ENCODE measurements around the gene PLEKHN1. TPM values are rescaled to one million over a fixed set of nuclear protein-coding genes. Genes with fewer than 3 reads are reported as not detected.

The PLEKHN1 gene
- total RNA-seq, 4 donors from 2014 or later, result 0.17 to 0.50 (median 0.19) TPM; not detected in 1

DNA sequence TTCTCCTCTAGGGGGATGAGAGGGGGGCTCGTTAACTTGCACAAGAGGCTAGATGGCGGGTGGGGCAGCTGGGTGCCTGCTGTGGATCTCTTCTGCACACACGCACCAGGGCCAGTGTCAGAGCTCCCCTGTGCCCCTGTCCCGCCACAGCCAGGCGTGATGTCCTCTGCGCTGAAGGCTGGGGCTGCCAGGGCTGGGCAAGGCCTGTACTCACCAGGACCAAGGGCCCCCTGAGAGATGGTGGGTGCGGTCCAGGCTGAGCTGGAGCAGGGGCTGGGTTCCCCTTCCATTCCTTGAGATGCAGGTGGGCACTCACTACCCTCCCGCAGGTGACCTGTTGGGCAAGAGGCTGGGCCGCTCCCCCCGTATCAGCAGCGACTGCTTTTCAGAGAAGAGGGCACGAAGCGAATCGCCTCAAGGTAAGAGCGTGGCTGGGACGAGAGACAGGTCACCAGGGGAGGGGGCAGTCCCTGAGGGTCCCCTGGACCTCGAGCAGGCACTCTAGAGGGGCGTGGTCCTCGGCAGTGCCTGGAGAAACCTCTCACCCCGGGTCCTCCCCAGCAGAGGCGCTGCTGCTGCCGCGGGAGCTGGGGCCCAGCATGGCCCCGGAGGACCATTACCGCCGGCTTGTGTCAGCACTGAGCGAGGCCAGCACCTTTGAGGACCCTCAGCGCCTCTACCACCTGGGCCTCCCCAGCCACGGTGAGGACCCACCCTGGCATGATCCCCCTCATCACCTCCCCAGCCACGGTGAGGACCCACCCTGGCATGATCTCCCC lies 27.4 kb upstream of the PLEKHN1 start:
- intact Hi-C loops (cut with DNase I), result loop anchor here (5.0 kb wide), 1 partner anchor 37 kb away; no protein-coding TSS in a partner anchor
- Histone ChIP-seq H3K4me1 (peaks cover 40 to 66% (median 61%) of the 10 kb centered on the region in 4 donors), H3K9me3 (no peaks in the 10 kb centered on the region), H3K4me3 (no peak overlapping the region), H3K27me3 (peaks cover 10 to 92% (median 45%) of the 10 kb centered on the region in 4 donors), H3K27ac (replicated peaks in 1 of 4) (peak overlapping the region in 1 of 4 donors; percentile 52), H3K36me3 (no peaks in the 10 kb centered on the region)
- no peak for DNase-seq (ENCODE audit: extremely low spot score)
- TF ChIP-seq POLR2AphosphoS5 (IDR thresholded peaks at IDR 0.05), result no peak
- TF ChIP-seq EP300 (IDR thresholded peaks at IDR 0.05), result no peak
- no peak for TF ChIP-seq CTCF (IDR thresholded peaks at IDR 0.05)
- TF ChIP-seq POLR2A (IDR thresholded peaks at IDR 0.05; ENCODE audit: low read depth), result no peak
- WGBS, result 82% methylated on average over 29 of the region's 30 CpGs

DNA sequence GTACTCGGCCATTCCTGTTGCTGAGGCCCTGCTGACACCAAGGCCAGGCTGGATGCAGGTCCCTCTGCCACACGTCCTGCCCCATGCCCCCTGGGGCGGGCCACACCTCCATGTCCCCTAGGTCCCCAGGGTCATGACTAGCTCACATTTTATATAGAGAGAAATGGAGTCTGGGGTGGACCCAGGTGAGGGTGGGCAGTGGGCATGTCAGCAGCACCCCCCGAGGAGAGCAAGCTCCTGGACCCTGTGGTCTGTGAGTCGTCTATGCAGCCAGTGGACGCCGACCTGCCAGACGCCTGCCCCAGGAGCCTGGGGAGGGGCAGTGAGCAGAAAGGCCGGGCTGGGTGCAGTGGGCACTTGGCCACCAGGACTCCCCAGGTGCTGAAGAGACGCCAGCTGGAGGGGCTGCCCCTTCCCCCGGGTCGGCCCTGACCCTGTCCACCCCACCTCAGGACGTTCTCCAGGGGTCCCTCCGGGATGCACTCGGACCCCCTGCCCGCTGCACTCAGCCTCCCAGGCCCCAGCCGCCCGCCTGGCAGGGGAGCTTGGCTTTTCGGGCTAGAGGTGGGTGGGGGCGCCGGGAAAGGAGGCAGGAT lies 26.7 kb upstream of the PLEKHN1 start:
- TF ChIP-seq CTCF (IDR thresholded peaks at IDR 0.05) (no peak), POLR2A (IDR thresholded peaks at IDR 0.05; ENCODE audit: low read depth) (no peak), EP300 (IDR thresholded peaks at IDR 0.05) (no peak), POLR2AphosphoS5 (IDR thresholded peaks at IDR 0.05) (no peak)
- intact Hi-C loops (cut with DNase I), result loop anchor here (5.0 kb wide), 1 partner anchor 37 kb away; no protein-coding TSS in a partner anchor
- Histone ChIP-seq H3K4me3 (peak overlapping the region; percentile 48 to 61 (median 50)), H3K4me1 (peaks cover 40 to 69% (median 63%) of the 10 kb centered on the region in 4 donors), H3K27me3 (peaks cover 10 to 93% (median 45%) of the 10 kb centered on the region in 4 donors), H3K9me3 (no peaks in the 10 kb centered on the region), H3K36me3 (peaks cover 0 to 4% (median 2%) of the 10 kb centered on the region in 4 donors), H3K27ac (replicated peaks in 1 of 4) (peak overlapping the region; percentile 52 to 74 (median 60))
- no peak for DNase-seq (ENCODE audit: extremely low spot score)
- WGBS, result 13% methylated on average over 13 of the region's 21 CpGs

- intact Hi-C loops (cut with DNase I), result no loop called here
- H3K27ac ChIP-seq (replicated peaks in 1 of 4), result peak overlapping the region; percentile 58 to 78 (median 68)
- TF ChIP-seq POLR2A (IDR thresholded peaks at IDR 0.05; ENCODE audit: low read depth), result no peak
- TF ChIP-seq EP300 (IDR thresholded peaks at IDR 0.05), result no peak
- peak in 2 of 3 experiments; percentile 7 to 27 for TF ChIP-seq CTCF (IDR thresholded peaks at IDR 0.05)
- peak in 1 of 2 donors; percentile 5 for TF ChIP-seq POLR2AphosphoS5 (IDR thresholded peaks at IDR 0.05)
- no peak for DNase-seq (ENCODE audit: extremely low spot score)
- H3K9me3 ChIP-seq, result no peaks in the 10 kb centered on the region
- peaks cover 0 to 11% (median 10%) of the 10 kb centered on the region in 4 donors for H3K36me3 ChIP-seq
- peaks cover 40 to 68% (median 60%) of the 10 kb centered on the region in 4 donors for H3K4me1 ChIP-seq
- H3K27me3 ChIP-seq, result peaks cover 10 to 86% (median 39%) of the 10 kb centered on the region in 4 donors
- H3K4me3 ChIP-seq, result peak overlapping the region; percentile 48 to 61 (median 50)
- under 1% methylated on average over 18 of the region's 86 CpGs for WGBS
Measured at GRCh38 chr1:940107-941014, 25.9 kb upstream of the PLEKHN1 start.

DNA sequence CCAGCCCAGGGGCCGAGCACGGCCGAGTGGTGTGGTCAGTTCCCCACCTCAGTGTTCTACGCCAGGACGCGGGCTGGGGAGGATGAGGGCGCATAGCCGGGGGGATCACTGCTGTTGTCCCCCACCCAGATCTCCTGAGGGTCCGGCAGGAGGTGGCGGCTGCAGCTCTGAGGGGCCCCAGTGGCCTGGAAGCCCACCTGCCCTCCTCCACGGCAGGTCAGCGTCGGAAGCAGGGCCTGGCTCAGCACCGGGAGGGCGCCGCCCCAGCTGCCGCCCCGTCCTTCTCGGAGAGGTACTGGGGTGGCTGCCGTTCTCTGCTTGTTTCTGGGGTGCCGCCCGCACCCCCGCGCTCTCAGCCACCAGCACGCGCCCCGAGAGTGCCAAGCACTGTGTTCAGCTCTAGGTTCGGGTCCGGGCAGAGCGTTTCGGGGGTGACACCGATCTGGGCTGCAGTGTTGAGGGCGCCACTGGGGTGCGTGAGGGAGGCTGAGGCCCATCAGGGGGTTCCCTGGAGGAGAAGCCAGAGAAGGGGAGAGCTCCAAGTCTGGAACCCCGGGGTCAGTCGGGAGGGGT lies 25.2 kb upstream of the PLEKHN1 start:
- H3K27me3 ChIP-seq, result peaks cover 10 to 78% (median 33%) of the 10 kb centered on the region in 4 donors

More for the DNA sequence above, 25.2 kb upstream of the PLEKHN1 start:
- peaks cover 34 to 60% (median 53%) of the 10 kb centered on the region in 4 donors for H3K4me1 ChIP-seq
- peak overlapping the region; percentile 58 to 78 (median 68) for H3K27ac ChIP-seq (replicated peaks in 1 of 4)
- TF ChIP-seq EP300 (IDR thresholded peaks at IDR 0.05) (no peak), POLR2A (IDR thresholded peaks at IDR 0.05; ENCODE audit: low read depth) (no peak), CTCF (IDR thresholded peaks at IDR 0.05) (no peak), POLR2AphosphoS5 (IDR thresholded peaks at IDR 0.05) (no peak)
- H3K36me3 ChIP-seq, result peaks cover 2 to 19% (median 17%) of the 10 kb centered on the region in 4 donors
- no peaks in the 10 kb centered on the region for H3K9me3 ChIP-seq
- H3K4me3 ChIP-seq, result peak overlapping the region; percentile 48 to 61 (median 50)
- intact Hi-C loops (cut with DNase I), result no loop called here
- 15% methylated on average over 4 of the region's 36 CpGs for WGBS
- no peak for DNase-seq (ENCODE audit: extremely low spot score)
